ENCODE data around the gene SNRNP25.

The SNRNP25 gene

DNA sequence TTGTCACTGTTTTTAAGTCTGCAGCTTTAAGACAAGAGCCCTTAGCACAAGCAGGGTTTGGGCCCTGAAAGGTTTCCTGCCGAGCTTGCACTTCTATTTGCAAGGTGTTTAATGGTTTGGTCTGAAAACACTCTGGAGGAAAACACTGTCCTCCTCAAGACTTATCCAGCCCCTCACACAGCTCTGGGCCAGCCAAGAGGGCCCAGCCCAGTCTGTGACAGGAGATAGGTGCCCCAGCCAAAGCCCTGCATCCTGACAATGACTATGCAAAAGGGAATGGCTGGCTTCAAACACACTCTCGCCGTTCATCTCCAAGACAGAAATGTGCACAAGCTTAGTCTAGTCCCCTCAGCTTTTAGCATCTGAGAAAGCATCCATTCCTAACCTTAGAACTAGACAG lies 51.3 kb downstream of the SNRNP25 start:
- no peak for DNase-seq

GRCh38 chr16:105521-105920 lies 51.9 kb downstream of the SNRNP25 start:
- no peak for DNase-seq

GRCh38 chr16:106623-107324 lies 53.1 kb downstream of the SNRNP25 start:
- no peak for DNase-seq
